GM12864 (cell line): ENCODE data around the gene ATF6.

Source experiments
- DNase-seq: peaks from one replicate; pipeline ENCODE4 v3.0.0-alpha.2; 2011; ENCODE audit warnings: low read depth
- H3K4me3 ChIP-seq: 2 replicates; pipeline ENCODE4 v1.5.1; 2011; ENCODE audit warnings: mild to moderate bottlenecking, low read depth, low read length, control low read depth
- CTCF ChIP-seq: IDR thresholded peaks from 2 replicates; pipeline ENCODE4 v1.5.1; 2011; ENCODE audit warnings: low read depth, mild to moderate bottlenecking, moderate library complexity, low read length, control low read depth, inconsistent platforms; ENCODE audit errors: missing control alignments

ATF6 gene

GRCh38 chr1:161868832-161869231 is 102.7 kb downstream of the ATF6 start:
- H3K4me3 ChIP-seq, result no peak overlapping the region
- DNase-seq, result no peak

GRCh38 chr1:161869291-161869690 is 103.2 kb downstream of the ATF6 start:
- DNase-seq, result no peak
- TF ChIP-seq CTCF, result no peak
- no peak overlapping the region for H3K4me3 ChIP-seq

More at GRCh38 chr1:161868832-161869231, 102.7 kb downstream of the ATF6 start:
- no peak for TF ChIP-seq CTCF

GRCh38 chr1:161872506-161872905 is 106.4 kb downstream of the ATF6 start:
- TF ChIP-seq CTCF, result no peak
- H3K4me3 ChIP-seq, result no peak overlapping the region
- no peak for DNase-seq

- DNase-seq, result no peak
- no peak for TF ChIP-seq CTCF
- H3K4me3 ChIP-seq, result no peak overlapping the region
These were observed 113.1 kb downstream of the ATF6 start for GRCh38 chr1:161879261-161879660.

GRCh38 chr1:161884475-161884874 is 118.4 kb downstream of the ATF6 start:
- H3K4me3 ChIP-seq, result no peak overlapping the region
- no peak for DNase-seq
- no peak for TF ChIP-seq CTCF

- TF ChIP-seq CTCF, result no peak
- H3K4me3 ChIP-seq, result no peak overlapping the region
- no peak for DNase-seq
These were observed 118.9 kb downstream of the ATF6 start for GRCh38 chr1:161885003-161885402.

GRCh38 chr1:161885759-161886158 is 119.6 kb downstream of the ATF6 start:
- DNase-seq, result no peak
- no peak overlapping the region for H3K4me3 ChIP-seq
- TF ChIP-seq CTCF, result no peak
